ENCODE measurements around the gene PRIMPOL.
"Not testable (repeated sequence)": the region's sequence is repeated elsewhere in the genome, so short reads cannot be mapped to it uniquely, and the experiment has no call there.

The PRIMPOL gene

GRCh38 chr4:184740980-184741391, 91.4 kb downstream of the PRIMPOL start:
- H3K9me3 ChIP-seq (ENCODE audit: control insufficient read depth, insufficient read depth, low read length) = no peaks in the 10 kb centered on the region; the same call in 1 of the 2 replicates
- no peak overlapping the region for H3K27ac ChIP-seq (ENCODE audit: low read depth, low read length)
- H3K9me2 ChIP-seq (replicated peaks; ENCODE audit: control insufficient read depth, low read length) = no peaks in the 10 kb centered on the region
- H3K4me1 ChIP-seq (ENCODE audit: control insufficient read depth, low read length) = peaks cover 15% of the 10 kb centered on the region
- no peaks in the 10 kb centered on the region for H3K27me3 ChIP-seq (ENCODE audit: control insufficient read depth, low read length)
- no peaks in the 10 kb centered on the region for H3K36me3 ChIP-seq (ENCODE audit: control insufficient read depth, low read length)
- no peak overlapping the region for H3K4me3 ChIP-seq (ENCODE audit: low read length)
- H3K79me2 ChIP-seq (ENCODE audit: control insufficient read depth, low read length) = no peaks in the 10 kb centered on the region
- H4K20me1 ChIP-seq (ENCODE audit: control insufficient read depth, insufficient read depth, low read depth, low read length) = no peaks in the 10 kb centered on the region
- TF ChIP-seq, protein P1, sequence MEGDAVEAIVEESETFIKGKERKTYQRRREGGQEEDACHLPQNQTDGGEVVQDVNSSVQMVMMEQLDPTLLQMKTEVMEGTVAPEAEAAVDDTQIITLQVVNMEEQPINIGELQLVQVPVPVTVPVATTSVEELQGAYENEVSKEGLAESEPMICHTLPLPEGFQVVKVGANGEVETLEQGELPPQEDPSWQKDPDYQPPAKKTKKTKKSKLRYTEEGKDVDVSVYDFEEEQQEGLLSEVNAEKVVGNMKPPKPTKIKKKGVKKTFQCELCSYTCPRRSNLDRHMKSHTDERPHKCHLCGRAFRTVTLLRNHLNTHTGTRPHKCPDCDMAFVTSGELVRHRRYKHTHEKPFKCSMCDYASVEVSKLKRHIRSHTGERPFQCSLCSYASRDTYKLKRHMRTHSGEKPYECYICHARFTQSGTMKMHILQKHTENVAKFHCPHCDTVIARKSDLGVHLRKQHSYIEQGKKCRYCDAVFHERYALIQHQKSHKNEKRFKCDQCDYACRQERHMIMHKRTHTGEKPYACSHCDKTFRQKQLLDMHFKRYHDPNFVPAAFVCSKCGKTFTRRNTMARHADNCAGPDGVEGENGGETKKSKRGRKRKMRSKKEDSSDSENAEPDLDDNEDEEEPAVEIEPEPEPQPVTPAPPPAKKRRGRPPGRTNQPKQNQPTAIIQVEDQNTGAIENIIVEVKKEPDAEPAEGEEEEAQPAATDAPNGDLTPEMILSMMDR (IDR thresholded peaks at IDR 0.05; ENCODE audit: low read depth, low read length, poor library complexity, severe bottlenecking) = peak; percentile 9
- TF ChIP-seq EZH2phosphoT487 (IDR thresholded peaks at IDR 0.05; ENCODE audit: borderline replicate concordance, low read length) = no peak
- no peaks in the 10 kb centered on the region for H3F3A ChIP-seq (ENCODE audit: control insufficient read depth, insufficient read depth)
- no peak overlapping the region for H3K4me2 ChIP-seq (ENCODE audit: low read length)

DNA sequence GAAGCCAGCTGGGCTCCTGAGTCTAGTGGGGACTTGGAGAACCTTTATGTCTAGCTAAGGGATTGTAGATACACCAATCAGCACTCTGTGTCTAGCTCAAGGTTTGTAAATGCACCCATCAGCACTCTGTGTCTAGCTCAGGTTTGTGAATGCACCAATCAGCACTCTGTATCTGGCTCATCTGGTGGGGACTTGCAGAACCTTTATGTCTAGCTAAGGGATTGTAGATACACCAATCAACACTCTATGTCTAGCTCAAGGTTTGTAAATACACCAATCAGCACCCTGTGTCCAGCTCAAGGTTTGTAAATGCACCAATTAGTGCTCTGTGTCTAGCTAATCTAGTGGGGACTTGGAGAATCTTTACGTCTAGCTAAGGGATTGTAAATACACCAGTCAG, 92.1 kb downstream of the PRIMPOL start:
- not testable (repeated sequence) for H3K36me3 ChIP-seq (ENCODE audit: control insufficient read depth, low read length); H3F3A ChIP-seq (ENCODE audit: control insufficient read depth, insufficient read depth); H3K27me3 ChIP-seq (ENCODE audit: control insufficient read depth, low read length); H3K4me3 ChIP-seq (ENCODE audit: low read length); H3K4me2 ChIP-seq (ENCODE audit: low read length); H3K79me2 ChIP-seq (ENCODE audit: control insufficient read depth, low read length); H4K20me1 ChIP-seq (ENCODE audit: control insufficient read depth, insufficient read depth, low read depth, low read length); H3K27ac ChIP-seq (ENCODE audit: low read depth, low read length); H3K9me2 ChIP-seq (replicated peaks; ENCODE audit: control insufficient read depth, low read length); H3K9me3 ChIP-seq (ENCODE audit: control insufficient read depth, insufficient read depth, low read length)
- peaks cover 22% of the 10 kb centered on the region for H3K4me1 ChIP-seq (ENCODE audit: control insufficient read depth, low read length)

DNA sequence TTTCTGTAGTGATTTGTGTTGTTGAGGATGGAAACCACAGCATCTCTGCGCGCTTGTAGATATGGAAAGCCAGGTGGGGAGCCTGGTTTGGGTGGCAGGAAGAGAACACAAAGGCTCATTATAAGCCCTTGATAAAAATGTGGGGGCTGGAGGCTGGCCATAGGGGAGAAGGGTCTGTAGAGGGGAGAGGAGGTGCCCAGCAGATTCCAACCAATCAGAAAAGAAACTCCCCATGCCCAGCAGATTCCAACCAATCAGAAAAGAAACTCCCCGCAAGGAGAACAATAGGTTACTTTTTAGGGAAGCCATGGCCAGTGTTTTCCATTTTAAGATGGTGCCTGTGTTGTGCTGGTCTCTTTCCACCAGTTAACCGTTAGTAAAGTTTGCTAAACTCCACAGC, 94.1 kb downstream of the PRIMPOL start:
- Histone ChIP-seq H3K9me3 (ENCODE audit: control insufficient read depth, insufficient read depth, low read length) (no peaks in the 10 kb centered on the region; the same call in 1 of the 2 replicates), H3K4me3 (ENCODE audit: low read length) (no peak overlapping the region), H3K4me2 (ENCODE audit: low read length) (no peak overlapping the region), H4K20me1 (ENCODE audit: control insufficient read depth, insufficient read depth, low read depth, low read length) (no peaks in the 10 kb centered on the region), H3K27ac (ENCODE audit: low read depth, low read length) (no peak overlapping the region), H3F3A (ENCODE audit: control insufficient read depth, insufficient read depth) (no peaks in the 10 kb centered on the region), H3K36me3 (ENCODE audit: control insufficient read depth, low read length) (no peaks in the 10 kb centered on the region), H3K9me2 (replicated peaks; ENCODE audit: control insufficient read depth, low read length) (no peaks in the 10 kb centered on the region), H3K79me2 (ENCODE audit: control insufficient read depth, low read length) (no peaks in the 10 kb centered on the region), H3K4me1 (ENCODE audit: control insufficient read depth, low read length) (peaks cover 28% of the 10 kb centered on the region), H3K27me3 (ENCODE audit: control insufficient read depth, low read length) (no peaks in the 10 kb centered on the region)
- no peak for TF ChIP-seq EZH2phosphoT487 (IDR thresholded peaks at IDR 0.05; ENCODE audit: borderline replicate concordance, low read length)
- TF ChIP-seq, protein P1 (IDR thresholded peaks at IDR 0.05; ENCODE audit: low read depth, low read length, poor library complexity, severe bottlenecking) = no peak

- no peak for TF ChIP-seq EZH2phosphoT487 (IDR thresholded peaks at IDR 0.05; ENCODE audit: borderline replicate concordance, low read length)
- TF ChIP-seq, protein P1 (IDR thresholded peaks at IDR 0.05; ENCODE audit: low read depth, low read length, poor library complexity, severe bottlenecking) = no peak
- no peak overlapping the region for H3K4me2 ChIP-seq (ENCODE audit: low read length)
- no peaks in the 10 kb centered on the region for H4K20me1 ChIP-seq (ENCODE audit: control insufficient read depth, insufficient read depth, low read depth, low read length)
- H3K4me3 ChIP-seq (ENCODE audit: low read length) = no peak overlapping the region
- H3K27ac ChIP-seq (ENCODE audit: low read depth, low read length) = no peak overlapping the region
- no peaks in the 10 kb centered on the region for H3K27me3 ChIP-seq (ENCODE audit: control insufficient read depth, low read length)
- no peaks in the 10 kb centered on the region; the same call in 1 of the 2 replicates for H3K9me3 ChIP-seq (ENCODE audit: control insufficient read depth, insufficient read depth, low read length)
- peaks cover 28% of the 10 kb centered on the region for H3K4me1 ChIP-seq (ENCODE audit: control insufficient read depth, low read length)
- H3K79me2 ChIP-seq (ENCODE audit: control insufficient read depth, low read length) = no peaks in the 10 kb centered on the region
- no peaks in the 10 kb centered on the region for H3F3A ChIP-seq (ENCODE audit: control insufficient read depth, insufficient read depth)
- no peaks in the 10 kb centered on the region for H3K36me3 ChIP-seq (ENCODE audit: control insufficient read depth, low read length)
- no peaks in the 10 kb centered on the region for H3K9me2 ChIP-seq (replicated peaks; ENCODE audit: control insufficient read depth, low read length)
These were observed 94.7 kb downstream of the PRIMPOL start for GRCh38 chr4:184744236-184744635.

Data from DOHH2 (cell line).